ENCODE measurements around the gene ABCD4.
A peak's percentile ranks its signal among the peaks of the same experiment; 100 is the strongest.
"Not testable (repeated sequence)": the region's sequence is repeated elsewhere in the genome, so short reads cannot be mapped to it uniquely, and the experiment has no call there.

ABCD4 gene

DNA sequence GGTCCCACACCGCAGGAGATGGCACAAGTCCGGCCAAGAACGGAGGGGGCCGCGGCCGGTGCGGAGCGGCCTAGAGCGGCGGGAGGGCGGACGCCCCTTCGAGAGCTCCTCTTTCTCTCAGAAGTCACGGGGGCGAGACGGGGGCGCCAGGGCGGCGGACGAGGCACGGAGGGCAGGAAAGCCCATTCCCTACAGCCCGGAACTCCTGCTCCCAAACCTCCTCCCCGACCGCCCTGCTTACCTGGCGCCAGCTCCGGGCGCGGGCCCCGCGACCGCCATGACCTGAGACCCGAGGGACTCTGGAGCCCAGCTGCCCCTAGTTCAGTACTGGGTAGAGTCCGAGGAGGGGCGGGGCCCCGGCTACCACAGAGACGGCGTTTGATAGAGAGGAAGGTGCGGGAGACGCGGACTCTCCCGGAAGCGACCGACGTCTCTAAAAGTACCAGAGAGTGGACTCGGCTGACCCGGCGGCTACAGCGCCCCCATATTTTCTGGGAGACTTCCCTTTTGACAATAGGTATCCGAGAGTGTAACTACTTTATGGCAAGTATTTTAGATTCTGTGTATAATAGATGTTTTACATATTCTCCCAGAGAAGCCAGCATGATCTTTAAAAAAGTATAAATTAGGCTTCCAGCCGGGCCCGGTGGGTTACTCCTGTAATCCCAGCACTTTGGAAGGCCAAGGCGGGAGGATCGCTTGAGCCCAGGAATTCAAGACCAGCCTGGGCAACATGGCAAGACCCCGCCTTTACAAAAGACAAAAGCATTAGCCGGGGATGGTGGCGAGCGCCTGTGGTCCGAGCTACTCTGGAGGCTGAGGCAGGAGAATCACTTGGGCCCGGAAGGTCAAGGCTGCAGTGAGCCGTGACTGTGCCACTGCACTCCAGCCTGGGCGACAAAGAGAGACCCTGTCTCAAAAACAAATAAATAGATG, at the start of gene ABCD4:
Gene ABCD4 (minus strand): TSS at position 301 of the 936 bp plus-strand sequence. CDS start 22 bp downstream, at position 279.
- DNase-seq (ENCODE audit: extremely low read depth in 1 of 2, low read depth in 1 of 2), result peak; percentile 81 to 90

DNA sequence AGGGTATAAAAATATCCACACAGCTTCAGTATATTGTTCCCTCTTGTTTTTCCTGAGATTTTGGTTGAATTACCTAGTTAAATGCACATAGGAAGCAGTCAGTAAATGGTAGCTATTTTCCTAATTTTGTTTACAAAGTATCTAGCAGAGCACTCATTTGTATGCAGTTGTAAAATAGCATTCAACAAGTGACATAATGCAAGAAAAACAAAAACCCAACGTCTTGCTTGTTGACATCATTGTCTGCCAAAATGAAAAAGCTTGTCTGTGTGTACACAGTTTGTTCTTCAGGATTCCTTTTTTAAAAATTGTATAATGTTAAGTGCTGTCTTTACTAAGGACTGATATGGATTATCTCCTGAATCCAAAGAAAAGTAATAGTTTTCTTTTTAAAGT, 48.2 kb upstream of the ABCD4 start:
- DNase-seq (ENCODE audit: extremely low read depth in 1 of 2, low read depth in 1 of 2), result no peak

GRCh38 chr14:74350211-74350927, 47.6 kb upstream of the ABCD4 start:
- DNase-seq (ENCODE audit: extremely low read depth in 1 of 2, low read depth in 1 of 2), result no peak

DNA sequence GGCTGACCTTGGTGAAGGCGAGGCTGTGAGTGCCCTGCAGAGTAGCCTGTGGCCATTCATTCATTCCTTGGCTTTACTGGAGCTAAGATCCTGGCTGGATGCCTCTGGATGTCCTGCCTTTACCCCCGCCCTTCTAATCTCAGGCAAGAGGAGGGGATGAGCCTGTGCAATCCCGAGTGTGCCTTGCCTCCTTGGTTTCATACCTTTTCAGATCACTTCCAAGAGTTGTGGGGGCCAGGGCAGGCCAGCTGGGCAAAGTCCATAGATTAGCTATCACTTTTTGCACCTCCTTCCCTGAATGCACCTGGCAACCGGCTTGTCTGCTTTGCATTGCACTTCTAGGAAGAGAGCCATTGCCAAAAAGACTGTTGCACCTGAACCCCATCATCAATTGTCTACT, 47.0 kb upstream of the ABCD4 start:
- no peak for DNase-seq (ENCODE audit: extremely low read depth in 1 of 2, low read depth in 1 of 2)

DNA sequence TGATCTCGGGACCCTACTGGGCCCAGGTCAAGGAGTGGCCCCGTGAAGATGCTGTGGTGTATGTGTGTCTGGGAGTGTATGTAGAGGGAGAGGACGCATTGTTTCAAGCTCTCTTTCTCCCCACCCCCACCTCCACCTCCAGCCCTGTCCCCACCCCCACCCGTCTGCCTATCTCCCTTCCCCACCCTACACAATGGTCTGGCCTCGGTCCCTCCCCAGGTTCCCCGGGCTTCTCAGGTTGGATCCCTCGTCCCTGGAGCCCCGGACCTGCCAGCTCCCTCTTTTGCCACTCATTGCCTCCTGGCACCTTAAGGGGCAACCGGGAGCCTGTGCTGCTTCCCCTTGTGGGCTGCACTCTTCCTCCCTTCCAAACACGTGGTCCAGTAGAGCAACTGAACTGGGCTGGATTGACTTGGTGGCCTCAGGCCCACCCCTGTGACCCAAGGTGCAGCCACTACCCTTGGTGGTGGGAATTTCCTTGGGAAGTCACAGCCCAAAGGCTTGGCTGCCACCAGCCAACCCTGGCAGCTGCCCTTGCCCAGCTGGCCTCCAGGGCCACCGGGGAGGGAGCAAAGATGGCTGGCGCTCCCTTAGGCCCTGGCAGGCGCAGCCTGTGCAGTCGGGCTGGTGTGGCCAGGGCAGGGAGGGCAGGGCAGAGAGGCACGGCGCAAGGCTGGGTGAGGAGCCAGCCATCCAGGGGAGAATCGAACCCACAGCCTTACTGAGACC, 46.2 kb upstream of the ABCD4 start:
- DNase-seq (ENCODE audit: extremely low read depth in 1 of 2, low read depth in 1 of 2), result no peak

DNA sequence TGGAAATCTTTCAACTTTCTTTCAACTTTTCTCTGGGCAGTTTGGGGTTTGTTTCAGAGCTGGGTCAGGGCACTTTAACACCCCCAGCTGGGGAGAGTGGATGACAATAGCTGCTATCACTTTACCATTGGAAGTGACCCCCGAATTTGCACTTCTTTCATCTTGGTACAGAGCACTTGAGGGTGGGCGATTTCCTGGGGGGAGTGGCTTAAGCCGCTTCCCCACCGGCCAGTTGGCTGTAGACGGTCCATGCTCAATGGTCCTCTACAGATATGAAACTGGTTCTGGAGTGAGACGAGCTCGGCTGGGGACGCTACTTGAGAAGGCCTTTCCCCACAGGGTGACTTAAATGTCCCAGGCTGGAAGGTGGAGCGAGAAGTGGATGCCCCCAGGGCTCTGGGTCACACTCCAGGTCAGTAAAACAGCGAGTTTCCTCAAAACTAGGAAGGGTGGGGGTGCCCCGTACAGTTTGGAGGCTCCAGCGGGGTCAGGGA, 45.6 kb upstream of the ABCD4 start, which contains the start of gene VRTN:
Gene VRTN (plus strand): TSS at position 231 of the 494 bp plus-strand sequence. CDS start 8,313 bp downstream, outside the sequence.
- DNase-seq (ENCODE audit: extremely low read depth in 1 of 2, low read depth in 1 of 2), result no peak

GRCh38 chr14:74347795-74348100, 45.0 kb upstream of the ABCD4 start:
- no peak for DNase-seq (ENCODE audit: extremely low read depth in 1 of 2, low read depth in 1 of 2)

DNA sequence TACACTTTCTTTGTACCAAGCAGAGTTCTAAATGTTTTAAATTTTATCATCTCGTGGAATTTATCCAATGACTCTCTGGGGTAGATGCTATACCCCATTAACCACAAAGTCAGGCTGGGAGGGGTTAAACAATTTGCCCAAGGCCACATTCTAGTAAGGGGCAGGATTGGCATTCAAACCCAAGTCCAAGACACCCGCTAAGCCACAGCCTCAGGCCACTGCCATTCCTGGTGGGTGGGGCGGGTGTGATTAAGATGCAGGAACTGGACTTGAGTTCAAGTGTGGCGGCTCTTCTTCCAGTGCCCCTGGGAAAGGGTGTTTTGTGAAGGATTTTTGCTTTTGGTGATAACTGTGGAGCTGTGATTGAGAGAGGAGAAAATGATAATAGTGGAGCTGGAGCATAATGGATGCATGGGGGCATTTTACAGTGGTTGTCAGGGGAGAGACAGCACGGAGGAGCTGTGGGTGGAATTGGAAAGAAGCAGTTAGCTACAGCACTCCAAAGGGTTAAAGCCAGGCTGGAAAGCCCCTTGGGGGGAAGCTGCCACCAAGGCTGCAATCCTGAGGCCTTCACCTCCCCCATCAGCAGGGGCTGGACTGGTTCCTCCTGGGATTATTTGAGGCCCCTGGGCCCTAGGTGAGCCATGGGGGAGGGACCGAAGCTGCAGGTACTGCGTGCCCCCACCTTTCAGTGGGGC, 44.5 kb upstream of the ABCD4 start:
- no peak for DNase-seq (ENCODE audit: extremely low read depth in 1 of 2, low read depth in 1 of 2)

GRCh38 chr14:74346341-74346740, 43.6 kb upstream of the ABCD4 start:
- no peak for DNase-seq (ENCODE audit: extremely low read depth in 1 of 2, low read depth in 1 of 2)

DNA sequence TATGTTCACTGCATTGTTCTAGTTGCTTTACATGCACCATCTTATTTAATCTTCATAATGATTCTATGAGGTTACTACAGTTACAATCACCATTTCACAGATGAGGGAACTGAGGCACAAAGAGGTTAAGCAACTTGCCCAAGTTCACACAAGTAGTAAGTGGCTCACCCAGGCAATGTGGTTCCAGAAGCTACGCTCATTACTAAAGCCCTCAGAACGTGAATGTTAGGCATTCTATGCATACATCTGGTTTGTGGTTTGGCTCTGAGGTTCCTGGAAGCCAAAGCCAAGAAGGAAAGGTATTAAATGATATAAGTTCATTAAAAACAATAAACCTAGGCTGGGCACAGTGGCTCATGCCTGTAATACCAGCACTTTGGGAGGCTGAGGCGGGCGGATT, 31.2 kb upstream of the ABCD4 start:
- no peak for DNase-seq (ENCODE audit: extremely low read depth in 1 of 2, low read depth in 1 of 2)

DNA sequence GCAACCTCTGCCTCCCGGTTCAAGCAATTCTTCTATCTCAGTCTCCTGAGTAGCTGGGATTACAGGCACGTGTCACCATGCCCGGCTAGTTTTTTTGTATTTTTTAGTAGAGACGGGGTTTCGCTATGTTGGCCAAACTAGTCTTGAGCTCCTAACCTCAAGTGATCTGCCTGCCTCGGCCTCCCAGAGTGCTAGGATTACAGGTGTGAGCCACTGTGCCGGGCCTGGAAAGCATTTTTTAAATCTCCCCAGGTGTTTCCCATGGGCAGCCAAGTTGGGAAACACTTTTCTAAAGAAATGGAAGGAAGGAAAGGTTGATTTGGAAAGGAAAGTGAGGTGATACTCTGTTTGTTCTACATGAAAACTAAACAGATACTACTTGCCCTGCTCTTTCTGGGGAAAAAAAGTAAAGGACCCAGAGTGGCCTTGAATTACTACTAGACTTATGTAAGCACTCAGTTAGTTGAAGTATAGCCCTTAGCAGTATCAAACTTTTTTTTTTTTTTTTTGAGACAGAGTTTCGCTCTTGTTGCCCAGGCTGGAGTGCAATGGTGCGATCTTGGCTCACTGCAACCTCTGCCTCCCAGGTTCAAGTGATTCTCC, 27.3 kb upstream of the ABCD4 start:
- not testable (repeated sequence) for DNase-seq (ENCODE audit: extremely low read depth in 1 of 2, low read depth in 1 of 2)

DNA sequence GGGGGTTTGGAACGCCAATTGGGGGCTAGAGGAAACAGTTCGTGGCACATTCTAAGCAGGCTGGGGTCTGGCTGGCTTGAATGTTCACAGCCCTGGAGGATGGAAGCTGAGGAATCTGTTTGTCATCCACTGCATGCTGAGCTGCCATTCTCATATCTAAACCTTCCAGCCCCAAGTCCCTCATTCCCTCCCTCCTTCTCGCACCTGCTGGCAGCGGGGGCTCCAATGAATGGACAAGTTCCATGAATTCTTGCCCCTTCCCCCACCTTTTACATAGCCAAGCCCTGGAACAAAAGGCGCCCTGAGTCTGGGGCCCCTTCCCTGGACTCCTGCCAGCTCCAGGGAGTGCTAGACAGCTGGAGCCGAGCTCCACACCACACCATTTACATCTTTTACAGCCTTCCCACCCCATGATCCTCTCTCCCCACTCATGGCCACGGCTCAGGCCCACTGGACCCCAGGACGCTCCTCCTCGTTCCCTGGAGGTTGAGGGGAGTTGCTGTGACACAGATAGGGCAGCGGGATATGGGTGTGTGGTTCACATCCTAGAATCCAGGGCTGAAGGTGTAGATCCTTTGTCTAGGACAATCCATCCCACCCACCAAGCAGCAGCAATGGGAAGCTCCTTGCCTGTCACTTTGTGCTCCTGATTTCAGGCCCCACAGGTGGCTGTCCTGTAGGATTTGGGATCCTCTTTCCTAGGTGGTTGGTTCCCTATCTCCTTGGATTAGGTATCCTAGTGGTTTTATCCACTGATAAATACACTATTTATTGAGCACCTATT, 23.8 kb upstream of the ABCD4 start:
- DNase-seq (ENCODE audit: extremely low read depth in 1 of 2, low read depth in 1 of 2), result no peak

GRCh38 chr14:74325446-74325845, 22.7 kb upstream of the ABCD4 start:
- no peak for DNase-seq (ENCODE audit: extremely low read depth in 1 of 2, low read depth in 1 of 2)

DNA sequence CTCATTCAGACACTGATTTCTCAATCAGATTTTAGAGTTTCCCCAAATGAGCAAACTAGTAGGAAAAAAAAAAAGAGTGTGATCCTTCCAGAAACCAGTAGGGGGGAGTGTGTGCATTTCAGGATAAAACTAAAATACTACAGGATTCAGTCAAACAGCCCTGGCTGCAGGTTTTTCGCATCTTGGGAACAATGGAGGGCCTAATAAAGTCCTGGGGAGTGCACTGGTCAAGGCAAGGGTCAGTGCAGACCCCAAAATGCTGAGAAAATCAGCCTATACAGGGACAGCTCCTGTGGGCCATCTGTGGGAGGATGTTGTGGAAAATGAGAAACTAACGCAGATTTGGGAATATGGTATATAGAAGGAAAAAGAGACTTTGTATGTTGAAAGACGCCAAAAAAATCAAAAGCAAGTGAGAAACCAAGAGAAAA, 22.2 kb upstream of the ABCD4 start:
- no peak for DNase-seq (ENCODE audit: extremely low read depth in 1 of 2, low read depth in 1 of 2)

GRCh38 chr14:74314576-74314975, 11.8 kb upstream of the ABCD4 start:
- no peak for DNase-seq (ENCODE audit: extremely low read depth in 1 of 2, low read depth in 1 of 2)

- DNase-seq (ENCODE audit: extremely low read depth in 1 of 2, low read depth in 1 of 2), result no peak
These were observed 10.9 kb upstream of the ABCD4 start for GRCh38 chr14:74313601-74314000.

- no peak for DNase-seq (ENCODE audit: extremely low read depth in 1 of 2, low read depth in 1 of 2)
These were observed 9.4 kb upstream of the ABCD4 start for GRCh38 chr14:74312161-74312560.

DNA sequence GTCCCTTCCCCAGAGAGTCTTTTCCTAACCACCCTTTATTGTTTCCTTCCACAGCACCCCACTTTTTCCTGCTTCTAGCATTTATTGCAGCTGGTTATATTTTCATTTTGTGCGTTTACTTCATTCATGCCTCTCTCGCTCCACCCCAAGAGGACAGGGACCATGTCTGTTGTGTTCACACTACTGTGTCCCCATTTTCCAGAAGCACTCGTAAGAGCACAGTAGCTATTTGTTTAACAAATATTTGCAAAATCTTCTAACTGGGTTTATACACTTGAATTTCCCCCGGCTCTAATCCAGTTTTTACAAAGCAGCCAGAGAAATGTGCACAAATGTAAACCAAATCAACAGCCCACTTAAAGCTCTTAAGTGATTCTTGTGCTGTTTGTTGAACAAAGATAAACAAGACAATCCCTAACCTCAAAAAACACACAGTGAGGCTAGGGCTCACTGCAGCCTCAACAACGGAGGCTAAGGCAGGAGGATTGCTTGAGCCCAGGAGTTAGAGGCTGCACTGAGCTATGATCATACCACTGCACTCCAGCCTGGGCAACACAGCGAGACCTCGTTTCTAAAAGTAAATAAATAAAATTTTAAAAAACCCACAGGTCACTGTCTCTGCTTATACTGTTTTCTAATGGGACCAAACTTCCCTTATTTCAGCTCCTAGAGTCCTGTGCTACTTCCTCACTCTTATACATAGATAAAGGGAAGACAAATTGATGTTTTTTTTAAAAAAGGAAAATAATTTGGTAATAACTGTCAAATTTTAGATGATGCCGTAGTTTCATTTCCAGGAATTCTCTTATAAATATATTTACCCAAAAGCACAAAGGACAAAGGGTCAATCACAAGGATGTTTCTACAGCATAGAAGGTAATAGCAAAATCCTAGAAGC, 6.6 kb upstream of the ABCD4 start:
- DNase-seq (ENCODE audit: extremely low read depth in 1 of 2, low read depth in 1 of 2), result no peak
